ENCODE measurements around the gene CYP4F11. TPM values are rescaled to one million over a fixed set of nuclear protein-coding genes. Genes with fewer than 3 reads are reported as not detected.

CYP4F11 gene
- total RNA-seq, 1 experiment from 2014 or later: 0.21 TPM

DNA sequence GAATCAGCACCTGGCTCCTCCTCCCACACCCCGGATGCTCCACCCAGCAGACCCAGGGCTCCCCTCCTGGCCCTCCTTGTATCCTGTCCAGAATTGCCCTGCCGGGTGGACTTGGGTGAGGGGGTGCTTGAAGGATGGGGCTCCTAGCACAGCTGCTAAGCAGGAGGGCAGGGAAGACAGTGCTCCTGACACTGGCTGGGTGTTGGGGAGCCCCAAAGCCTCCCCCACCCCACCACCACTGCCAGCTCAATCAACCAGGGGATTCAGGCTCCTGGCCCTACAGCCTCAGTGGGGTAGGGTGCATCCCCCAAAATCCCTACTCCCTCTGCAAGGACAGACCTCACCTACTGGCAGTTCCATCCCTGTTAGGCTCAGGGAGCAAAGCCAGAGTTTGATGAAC is 2.6 kb upstream of the CYP4F11 start:
- Histone ChIP-seq H3K27ac (ENCODE audit: low read length) (no peak overlapping the region), H3K36me3 (ENCODE audit: control insufficient read depth, insufficient read depth, low read length) (no peaks in the 10 kb centered on the region), H3K4me1 (ENCODE audit: control insufficient read depth, insufficient read depth, low read length) (no peaks in the 10 kb centered on the region), H3K4me3 (ENCODE audit: low read depth in 2 of 2, low read length in 2 of 2) (no peak overlapping the region), H3K9me3 (ENCODE audit: control insufficient read depth, insufficient read depth, low read depth, low read length) (no peaks in the 10 kb centered on the region), H3K27me3 (ENCODE audit: control insufficient read depth, insufficient read depth, low read length) (no peaks in the 10 kb centered on the region)
- ATAC-seq (no peak), DNase-seq (ENCODE audit: low read depth, low spot score) (no peak)
- no TSS peak for BruUV-seq (replicated peaks)
- in situ Hi-C loops (cut with HindIII; ENCODE audit: low pct_unique_long_range_greater_than_20kb, low sequenced_read_pairs) (no loop called here), intact Hi-C loops (cut with micrococcal nuclease; ENCODE audit: unreplicated experiment) (no loop called here)
- TF ChIP-seq TCF7L2 (IDR thresholded peaks at IDR 0.05; ENCODE audit: low read depth, low read length) (no peak), SIN3A (IDR thresholded peaks at IDR 0.05; ENCODE audit: borderline replicate concordance, insufficient read depth, low read depth, low read length) (no peak), POLR2AphosphoS5 (IDR thresholded peaks at IDR 0.05; ENCODE audit: low read depth, low read length) (no peak)
- TF ChIP-seq, protein P1, sequence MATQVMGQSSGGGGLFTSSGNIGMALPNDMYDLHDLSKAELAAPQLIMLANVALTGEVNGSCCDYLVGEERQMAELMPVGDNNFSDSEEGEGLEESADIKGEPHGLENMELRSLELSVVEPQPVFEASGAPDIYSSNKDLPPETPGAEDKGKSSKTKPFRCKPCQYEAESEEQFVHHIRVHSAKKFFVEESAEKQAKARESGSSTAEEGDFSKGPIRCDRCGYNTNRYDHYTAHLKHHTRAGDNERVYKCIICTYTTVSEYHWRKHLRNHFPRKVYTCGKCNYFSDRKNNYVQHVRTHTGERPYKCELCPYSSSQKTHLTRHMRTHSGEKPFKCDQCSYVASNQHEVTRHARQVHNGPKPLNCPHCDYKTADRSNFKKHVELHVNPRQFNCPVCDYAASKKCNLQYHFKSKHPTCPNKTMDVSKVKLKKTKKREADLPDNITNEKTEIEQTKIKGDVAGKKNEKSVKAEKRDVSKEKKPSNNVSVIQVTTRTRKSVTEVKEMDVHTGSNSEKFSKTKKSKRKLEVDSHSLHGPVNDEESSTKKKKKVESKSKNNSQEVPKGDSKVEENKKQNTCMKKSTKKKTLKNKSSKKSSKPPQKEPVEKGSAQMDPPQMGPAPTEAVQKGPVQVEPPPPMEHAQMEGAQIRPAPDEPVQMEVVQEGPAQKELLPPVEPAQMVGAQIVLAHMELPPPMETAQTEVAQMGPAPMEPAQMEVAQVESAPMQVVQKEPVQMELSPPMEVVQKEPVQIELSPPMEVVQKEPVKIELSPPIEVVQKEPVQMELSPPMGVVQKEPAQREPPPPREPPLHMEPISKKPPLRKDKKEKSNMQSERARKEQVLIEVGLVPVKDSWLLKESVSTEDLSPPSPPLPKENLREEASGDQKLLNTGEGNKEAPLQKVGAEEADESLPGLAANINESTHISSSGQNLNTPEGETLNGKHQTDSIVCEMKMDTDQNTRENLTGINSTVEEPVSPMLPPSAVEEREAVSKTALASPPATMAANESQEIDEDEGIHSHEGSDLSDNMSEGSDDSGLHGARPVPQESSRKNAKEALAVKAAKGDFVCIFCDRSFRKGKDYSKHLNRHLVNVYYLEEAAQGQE (IDR thresholded peaks at IDR 0.05; ENCODE audit: insufficient read depth in 1 of 2, low read depth in 2 of 2, low read length in 1 of 2): no peak
- TF ChIP-seq, protein P2, sequence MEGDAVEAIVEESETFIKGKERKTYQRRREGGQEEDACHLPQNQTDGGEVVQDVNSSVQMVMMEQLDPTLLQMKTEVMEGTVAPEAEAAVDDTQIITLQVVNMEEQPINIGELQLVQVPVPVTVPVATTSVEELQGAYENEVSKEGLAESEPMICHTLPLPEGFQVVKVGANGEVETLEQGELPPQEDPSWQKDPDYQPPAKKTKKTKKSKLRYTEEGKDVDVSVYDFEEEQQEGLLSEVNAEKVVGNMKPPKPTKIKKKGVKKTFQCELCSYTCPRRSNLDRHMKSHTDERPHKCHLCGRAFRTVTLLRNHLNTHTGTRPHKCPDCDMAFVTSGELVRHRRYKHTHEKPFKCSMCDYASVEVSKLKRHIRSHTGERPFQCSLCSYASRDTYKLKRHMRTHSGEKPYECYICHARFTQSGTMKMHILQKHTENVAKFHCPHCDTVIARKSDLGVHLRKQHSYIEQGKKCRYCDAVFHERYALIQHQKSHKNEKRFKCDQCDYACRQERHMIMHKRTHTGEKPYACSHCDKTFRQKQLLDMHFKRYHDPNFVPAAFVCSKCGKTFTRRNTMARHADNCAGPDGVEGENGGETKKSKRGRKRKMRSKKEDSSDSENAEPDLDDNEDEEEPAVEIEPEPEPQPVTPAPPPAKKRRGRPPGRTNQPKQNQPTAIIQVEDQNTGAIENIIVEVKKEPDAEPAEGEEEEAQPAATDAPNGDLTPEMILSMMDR (IDR thresholded peaks at IDR 0.05): no peak
- ChIA-PET CTCF (no interaction called here), POLR2A (no interaction called here)

DNA sequence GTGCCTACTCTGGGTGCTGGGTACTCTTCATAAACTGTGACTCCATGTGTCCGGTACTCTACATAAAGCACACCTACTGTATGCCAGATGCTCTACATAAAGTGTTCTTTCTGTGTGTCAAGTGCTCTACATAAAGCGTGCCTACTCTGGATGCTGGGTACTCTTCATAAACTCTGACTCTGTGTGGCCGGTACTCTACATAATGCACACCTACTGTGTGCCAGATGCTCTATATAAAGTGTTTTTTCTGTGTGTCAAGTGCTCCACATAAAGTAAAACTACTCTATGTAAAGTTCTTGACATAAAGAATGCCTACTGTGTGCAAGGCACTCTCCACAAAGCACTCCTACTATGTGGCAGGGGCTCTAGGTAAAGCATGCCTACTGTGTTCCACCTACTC is 1.8 kb upstream of the CYP4F11 start:
- no peak for TF ChIP-seq POLR2AphosphoS5 (IDR thresholded peaks at IDR 0.05; ENCODE audit: low read depth, low read length)
- TF ChIP-seq TCF7L2 (IDR thresholded peaks at IDR 0.05; ENCODE audit: low read depth, low read length): no peak
- TF ChIP-seq, protein P1 (IDR thresholded peaks at IDR 0.05; ENCODE audit: insufficient read depth in 1 of 2, low read depth in 2 of 2, low read length in 1 of 2): no peak
- TF ChIP-seq SIN3A (IDR thresholded peaks at IDR 0.05; ENCODE audit: borderline replicate concordance, insufficient read depth, low read depth, low read length): no peak
- TF ChIP-seq, protein P2 (IDR thresholded peaks at IDR 0.05): no peak
- DNase-seq (ENCODE audit: low read depth, low spot score) (no peak), ATAC-seq (no peak)
- no peaks in the 10 kb centered on the region for H3K36me3 ChIP-seq (ENCODE audit: control insufficient read depth, insufficient read depth, low read length)
- H3K27ac ChIP-seq (ENCODE audit: low read length): no peak overlapping the region
- ChIA-PET POLR2A (no interaction called here), CTCF (no interaction called here)
- H3K9me3 ChIP-seq (ENCODE audit: control insufficient read depth, insufficient read depth, low read depth, low read length): no peaks in the 10 kb centered on the region
- BruUV-seq (replicated peaks): no TSS peak
- H3K27me3 ChIP-seq (ENCODE audit: control insufficient read depth, insufficient read depth, low read length): no peaks in the 10 kb centered on the region
- no peak overlapping the region for H3K4me3 ChIP-seq (ENCODE audit: low read depth in 2 of 2, low read length in 2 of 2)
- H3K4me1 ChIP-seq (ENCODE audit: control insufficient read depth, insufficient read depth, low read length): no peaks in the 10 kb centered on the region
- in situ Hi-C loops (cut with HindIII; ENCODE audit: low pct_unique_long_range_greater_than_20kb, low sequenced_read_pairs): no loop called here
- intact Hi-C loops (cut with micrococcal nuclease; ENCODE audit: unreplicated experiment): no loop called here
